ENCODE data around the gene TLR1.
"Not testable (repeated sequence)": the region's sequence is repeated elsewhere in the genome, so short reads cannot be mapped to it uniquely, and the experiment has no call there.

TLR1 gene

GRCh38 chr4:38807462-38807861 lies 2.9 kb upstream of the TLR1 start:
- not testable (repeated sequence) for DNase-seq (ENCODE audit: low read depth in 2 of 2)

- not testable (repeated sequence) for DNase-seq (ENCODE audit: low read depth in 2 of 2)
These were observed 1.7 kb upstream of the TLR1 start for GRCh38 chr4:38806251-38806650.

GRCh38 chr4:38805530-38806145 lies 1.0 kb upstream of the TLR1 start:
- no peak for DNase-seq (ENCODE audit: low read depth in 2 of 2)

GRCh38 chr4:38803833-38804653 lies 548 bp downstream of the TLR1 start:
- DNase-seq (ENCODE audit: low read depth in 2 of 2): no peak

- DNase-seq (ENCODE audit: low read depth in 2 of 2): no peak
These were observed 1.8 kb downstream of the TLR1 start for GRCh38 chr4:38802561-38803355.

- no peak for DNase-seq (ENCODE audit: low read depth in 2 of 2)
These were observed 3.6 kb downstream of the TLR1 start for GRCh38 chr4:38800961-38801450.

GRCh38 chr4:38800366-38800765 lies 4.2 kb downstream of the TLR1 start:
- no peak for DNase-seq (ENCODE audit: low read depth in 2 of 2)

GRCh38 chr4:38795087-38795486 lies 9.5 kb downstream of the TLR1 start:
- DNase-seq (ENCODE audit: low read depth in 2 of 2): no peak

GRCh38 chr4:38794051-38794450 lies 10.5 kb downstream of the TLR1 start:
- no peak for DNase-seq (ENCODE audit: low read depth in 2 of 2)

- no peak for DNase-seq (ENCODE audit: low read depth in 2 of 2)
These were observed 13.6 kb downstream of the TLR1 start for GRCh38 chr4:38791010-38791409.

- no peak for DNase-seq (ENCODE audit: low read depth in 2 of 2)
These were observed 16.3 kb downstream of the TLR1 start for GRCh38 chr4:38788317-38788716.

GRCh38 chr4:38787693-38788092 lies 16.9 kb downstream of the TLR1 start:
- no peak for DNase-seq (ENCODE audit: low read depth in 2 of 2)

GRCh38 chr4:38785901-38786402 lies 18.6 kb downstream of the TLR1 start:
- DNase-seq (ENCODE audit: low read depth in 2 of 2): no peak

GRCh38 chr4:38785041-38785790 lies 19.4 kb downstream of the TLR1 start:
- no peak for DNase-seq (ENCODE audit: low read depth in 2 of 2)

GRCh38 chr4:38784141-38784540 lies 20.4 kb downstream of the TLR1 start:
- no peak for DNase-seq (ENCODE audit: low read depth in 2 of 2)

GRCh38 chr4:38783109-38783460 lies 21.5 kb downstream of the TLR1 start:
- DNase-seq (ENCODE audit: low read depth in 2 of 2): no peak

GRCh38 chr4:38782452-38783108 lies 22.0 kb downstream of the TLR1 start, which contains the start of gene TLR10:
TSS of gene TLR10 (minus strand) at chr4:38782990. CDS start at chr4:38775590, 7,400 bp downstream.
- peak in 1 of 2 donors; percentile 39 for DNase-seq (ENCODE audit: low read depth in 2 of 2)

GRCh38 chr4:38781854-38782261 lies 22.7 kb downstream of the TLR1 start:
- DNase-seq (ENCODE audit: low read depth in 2 of 2): no peak

GRCh38 chr4:38780833-38781484 lies 23.6 kb downstream of the TLR1 start:
- DNase-seq (ENCODE audit: low read depth in 2 of 2): no peak

- no peak for DNase-seq (ENCODE audit: low read depth in 2 of 2)
These were observed 24.8 kb downstream of the TLR1 start for GRCh38 chr4:38779790-38780189.
